ENCODE results near the gene NTN4.

The NTN4 gene

GRCh38 chr12:95720146-95720545 lies 70.4 kb downstream of the NTN4 start:
- Histone ChIP-seq H3K36me3 (no peaks in the 10 kb centered on the region), H3K4me1 (ENCODE audit: control insufficient read depth in 1 of 2, insufficient read depth in 1 of 2, low read depth in 1 of 2, low read length in 1 of 2) (no peaks in the 10 kb centered on the region), H3K9me3 (no peaks in the 10 kb centered on the region), H3K4me3 (ENCODE audit: low read depth in 1 of 2, low read length in 1 of 2) (no peak overlapping the region), H3K27me3 (peaks cover 22% of the 10 kb centered on the region), H3K27ac (no peak overlapping the region)
- no peak for TF ChIP-seq CTCF (IDR thresholded peaks at IDR 0.05)

GRCh38 chr12:95718772-95719171 lies 71.8 kb downstream of the NTN4 start:
- Histone ChIP-seq H3K4me1 (ENCODE audit: control insufficient read depth in 1 of 2, insufficient read depth in 1 of 2, low read depth in 1 of 2, low read length in 1 of 2) (no peaks in the 10 kb centered on the region), H3K4me3 (ENCODE audit: low read depth in 1 of 2, low read length in 1 of 2) (no peak overlapping the region), H3K27me3 (peaks cover 16% of the 10 kb centered on the region), H3K27ac (no peak overlapping the region), H3K36me3 (no peaks in the 10 kb centered on the region), H3K9me3 (no peaks in the 10 kb centered on the region)
- no peak for TF ChIP-seq CTCF (IDR thresholded peaks at IDR 0.05)

GRCh38 chr12:95718006-95718431 lies 72.5 kb downstream of the NTN4 start:
- H3K36me3 ChIP-seq: no peaks in the 10 kb centered on the region
- no peak overlapping the region for H3K4me3 ChIP-seq (ENCODE audit: low read depth in 1 of 2, low read length in 1 of 2)
- TF ChIP-seq CTCF (IDR thresholded peaks at IDR 0.05): no peak
- no peaks in the 10 kb centered on the region for H3K4me1 ChIP-seq (ENCODE audit: control insufficient read depth in 1 of 2, insufficient read depth in 1 of 2, low read depth in 1 of 2, low read length in 1 of 2)
- H3K27ac ChIP-seq: no peak overlapping the region
- no peaks in the 10 kb centered on the region for H3K9me3 ChIP-seq
- peaks cover 16% of the 10 kb centered on the region for H3K27me3 ChIP-seq

GRCh38 chr12:95717316-95717928 lies 73.1 kb downstream of the NTN4 start:
- Histone ChIP-seq H3K36me3 (no peaks in the 10 kb centered on the region), H3K27ac (no peak overlapping the region), H3K4me3 (ENCODE audit: low read depth in 1 of 2, low read length in 1 of 2) (no peak overlapping the region), H3K27me3 (peaks cover 16% of the 10 kb centered on the region), H3K4me1 (ENCODE audit: control insufficient read depth in 1 of 2, insufficient read depth in 1 of 2, low read depth in 1 of 2, low read length in 1 of 2) (no peaks in the 10 kb centered on the region), H3K9me3 (no peaks in the 10 kb centered on the region)
- no peak for TF ChIP-seq CTCF (IDR thresholded peaks at IDR 0.05)

- TF ChIP-seq CTCF (IDR thresholded peaks at IDR 0.05): no peak
- no peaks in the 10 kb centered on the region for H3K9me3 ChIP-seq
These were observed 75.4 kb downstream of the NTN4 start for GRCh38 chr12:95715177-95715576.

More at GRCh38 chr12:95715177-95715576, 75.4 kb downstream of the NTN4 start:
- Histone ChIP-seq H3K27ac (no peak overlapping the region), H3K36me3 (no peaks in the 10 kb centered on the region), H3K27me3 (peaks cover 7% of the 10 kb centered on the region), H3K4me1 (ENCODE audit: control insufficient read depth in 1 of 2, insufficient read depth in 1 of 2, low read depth in 1 of 2, low read length in 1 of 2) (no peaks in the 10 kb centered on the region), H3K4me3 (ENCODE audit: low read depth in 1 of 2, low read length in 1 of 2) (no peak overlapping the region)

Measured in neutrophil (primary cell).